Central memory CD8-positive, alpha-beta T cell (primary cell): ENCODE results near the gene GNA15.
A peak's percentile ranks its signal among the peaks of the same experiment; 100 is the strongest.

Source experiments
- ATAC-seq: fragments of 150-1000 bp; cut with Tn5 transposase; replicated peaks from 2 replicates; pipeline ENCODE4 v1.10.0; 2022; ENCODE audit warnings: mild to moderate bottlenecking, moderate FRiP score, moderate number of reproducible peaks; ENCODE audit not compliant: poor library complexity, severe bottlenecking; ENCODE audit errors: extremely low read depth
- DNase-seq, 2 donors: peaks; one replicate each; pipeline ENCODE4 v3.0.0; 2021; ENCODE audit warnings: low spot score in 2 of 2
- H3K27ac Mint-ChIP-seq: one replicate; pipeline ENCODE4 v1.8.0; 2022; ENCODE audit warnings: low read depth, mild to moderate bottlenecking, moderate library complexity, mixed read lengths
- H3K27me3 Mint-ChIP-seq: one replicate; pipeline ENCODE4 v1.8.0; 2022; ENCODE audit warnings: mixed read lengths
- H3K36me3 Mint-ChIP-seq: one replicate; pipeline ENCODE4 v1.8.0; 2022; ENCODE audit warnings: mild to moderate bottlenecking, moderate library complexity, mixed read lengths; ENCODE audit not compliant: insufficient read depth
- H3K4me1 Mint-ChIP-seq: one replicate; pipeline ENCODE4 v1.8.0; 2022; ENCODE audit warnings: mixed read lengths
- H3K4me3 Mint-ChIP-seq: one replicate; pipeline ENCODE4 v1.8.0; 2022; ENCODE audit warnings: mild to moderate bottlenecking, moderate library complexity, mixed read lengths
- H3K9me3 Mint-ChIP-seq: one replicate; pipeline ENCODE4 v1.8.0; 2022; ENCODE audit warnings: mixed read lengths

Gene GNA15

DNA sequence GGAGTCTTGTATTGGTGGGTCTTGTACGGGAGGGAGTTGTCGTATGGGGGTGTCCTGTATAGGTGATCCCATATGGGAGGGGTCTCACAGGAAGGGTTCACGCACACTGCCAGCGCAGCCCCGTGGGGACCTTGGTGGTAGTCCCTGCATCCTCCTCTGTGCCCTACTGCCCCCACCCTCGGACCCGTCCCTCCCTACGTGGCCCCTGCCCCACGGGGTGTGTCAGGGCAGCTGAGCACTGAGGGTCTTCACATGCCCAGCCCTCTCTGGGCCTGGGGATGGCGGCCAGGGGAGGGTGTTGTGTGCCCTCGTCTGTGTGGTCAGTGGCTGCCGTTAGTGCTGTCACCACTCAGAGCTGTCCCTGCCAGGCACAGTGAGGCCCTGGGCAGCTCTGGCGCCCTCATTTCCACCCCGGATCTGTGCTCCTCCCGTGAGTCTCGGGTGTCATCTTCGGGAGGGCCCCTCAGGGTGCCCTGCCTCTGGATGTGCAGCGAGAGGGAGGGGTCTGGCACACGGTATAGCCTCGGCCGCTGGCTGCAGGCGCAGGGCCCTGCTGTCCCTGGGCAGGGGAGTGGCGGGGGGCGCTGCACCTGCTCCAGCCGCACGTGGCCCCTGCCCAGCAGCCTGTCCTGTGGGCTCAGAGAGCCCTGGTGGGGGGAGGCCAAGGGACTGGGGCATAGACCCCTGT lies 16.0 kb upstream of the GNA15 start:
- no peaks in the 10 kb centered on the region for H3K36me3 Mint-ChIP-seq
- H3K4me1 Mint-ChIP-seq: no peaks in the 10 kb centered on the region
- H3K27me3 Mint-ChIP-seq: no peaks in the 10 kb centered on the region
- no peak overlapping the region for H3K4me3 Mint-ChIP-seq
- no peak for ATAC-seq
- H3K27ac Mint-ChIP-seq: no peak overlapping the region
- DNase-seq: no peak
- H3K9me3 Mint-ChIP-seq: no peaks in the 10 kb centered on the region

DNA sequence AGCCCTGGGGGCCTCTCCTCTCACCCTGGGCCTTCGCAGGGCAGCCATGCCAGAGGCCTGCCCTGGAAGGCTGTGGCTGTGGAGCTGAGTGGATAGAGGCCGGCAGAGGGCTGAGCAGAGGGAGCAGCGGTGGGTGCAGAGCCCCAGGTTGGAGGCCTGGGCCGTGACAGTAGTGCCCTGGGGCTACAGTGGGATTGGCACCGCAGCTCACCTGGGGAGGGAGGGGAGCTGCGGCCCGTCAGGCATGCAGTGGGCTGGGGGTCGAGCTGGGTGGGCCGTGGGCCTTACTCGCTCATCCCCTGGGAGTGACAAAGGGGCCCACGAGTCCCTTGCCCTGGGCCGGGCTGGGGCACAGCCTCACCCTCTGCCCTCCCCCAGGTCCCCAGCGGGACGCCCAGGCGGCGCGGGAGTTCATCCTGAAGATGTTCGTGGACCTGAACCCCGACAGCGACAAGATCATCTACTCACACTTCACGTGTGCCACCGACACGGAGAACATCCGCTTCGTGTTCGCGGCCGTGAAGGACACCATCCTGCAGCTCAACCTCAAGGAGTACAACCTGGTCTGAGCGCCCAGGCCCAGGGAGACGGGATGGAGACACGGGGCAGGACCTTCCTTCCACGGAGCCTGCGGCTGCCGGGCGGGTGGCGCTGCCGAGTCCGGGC lies 15.1 kb upstream of the GNA15 start:
- no peaks in the 10 kb centered on the region for H3K4me1 Mint-ChIP-seq
- ATAC-seq: no peak
- no peaks in the 10 kb centered on the region for H3K36me3 Mint-ChIP-seq
- no peak for DNase-seq
- H3K9me3 Mint-ChIP-seq: no peaks in the 10 kb centered on the region
- H3K27me3 Mint-ChIP-seq: no peaks in the 10 kb centered on the region
- no peak overlapping the region for H3K4me3 Mint-ChIP-seq
- H3K27ac Mint-ChIP-seq: no peak overlapping the region

DNA sequence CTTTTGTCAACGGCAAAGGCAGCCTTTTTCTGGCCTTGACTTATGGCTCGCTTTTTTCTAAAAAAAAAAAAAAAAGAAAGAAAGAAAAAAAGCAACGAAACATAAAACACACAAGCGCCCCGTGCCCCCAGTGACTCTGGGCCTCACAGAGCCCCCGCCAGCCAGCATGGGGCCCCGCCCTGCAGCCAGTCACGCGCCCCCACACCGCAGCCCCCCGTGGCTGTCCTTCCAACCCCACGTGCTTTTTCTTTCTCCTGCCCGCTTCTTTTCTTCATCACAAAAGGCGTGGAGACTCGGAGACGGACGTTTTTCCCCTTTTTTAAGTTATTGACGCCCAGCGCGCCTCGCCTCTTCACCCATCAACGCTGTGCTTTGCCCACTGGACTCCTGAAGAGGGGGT lies 14.4 kb upstream of the GNA15 start:
- no peaks in the 10 kb centered on the region for H3K9me3 Mint-ChIP-seq
- H3K27me3 Mint-ChIP-seq: no peaks in the 10 kb centered on the region
- no peak for ATAC-seq
- no peaks in the 10 kb centered on the region for H3K4me1 Mint-ChIP-seq
- H3K4me3 Mint-ChIP-seq: no peak overlapping the region
- H3K36me3 Mint-ChIP-seq: no peaks in the 10 kb centered on the region
- no peak overlapping the region for H3K27ac Mint-ChIP-seq
- DNase-seq: no peak

DNA sequence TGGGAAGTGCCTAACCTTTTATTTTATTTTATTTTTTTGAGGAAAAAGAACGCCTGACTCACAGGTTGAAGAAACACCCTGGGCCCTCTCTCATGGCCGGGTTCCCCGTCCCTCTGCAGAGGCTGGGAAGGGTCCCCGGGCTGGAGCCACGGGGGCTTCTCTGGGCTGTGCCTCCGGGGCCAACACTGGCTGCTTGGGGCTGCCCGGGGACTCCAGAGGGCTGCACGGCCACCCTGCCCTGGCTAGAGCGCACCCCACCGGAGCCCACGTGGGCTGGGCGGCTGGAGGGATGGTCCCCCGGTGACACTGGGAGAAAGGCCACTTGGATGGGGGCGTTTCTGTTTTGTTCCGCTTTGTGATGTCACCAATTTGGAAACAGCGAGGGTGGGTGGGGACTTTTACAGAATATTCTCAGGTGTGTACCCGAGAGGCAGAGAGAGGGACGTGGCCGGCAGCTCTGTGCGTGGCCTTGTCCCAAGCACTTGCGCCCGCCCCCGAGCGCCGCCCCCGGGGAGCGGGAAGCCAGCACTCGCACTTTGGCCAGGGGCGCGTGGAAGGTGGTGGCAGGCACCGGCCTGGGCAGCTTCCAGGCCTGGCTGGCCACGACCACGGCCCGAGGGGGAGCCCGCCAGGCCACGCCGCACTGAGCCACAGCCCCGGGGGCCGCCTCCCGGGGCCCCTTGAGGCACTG lies 13.9 kb upstream of the GNA15 start:
- Mint-ChIP-seq H3K27me3 (no peaks in the 10 kb centered on the region), H3K36me3 (no peaks in the 10 kb centered on the region)
- ATAC-seq: no peak

DNA sequence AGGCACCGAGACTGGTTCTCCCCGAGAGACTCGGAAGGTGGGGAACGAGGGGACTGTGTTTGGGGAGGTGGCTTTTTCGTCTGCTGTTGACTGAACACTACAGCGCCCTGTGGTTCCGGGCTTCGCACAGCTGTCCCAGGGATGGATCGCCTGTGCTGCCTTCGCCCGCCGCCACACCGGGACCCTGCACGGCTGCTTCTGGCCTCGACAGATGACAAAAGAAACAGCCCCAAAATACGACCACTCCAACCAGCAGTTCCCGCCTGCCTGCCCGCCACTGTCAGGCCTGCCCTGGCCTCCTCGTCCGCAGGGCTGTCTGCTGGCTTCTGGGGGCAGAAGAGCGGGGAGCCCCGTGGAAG lies 13.3 kb upstream of the GNA15 start:
- H3K4me3 Mint-ChIP-seq: no peak overlapping the region
- H3K27ac Mint-ChIP-seq: no peak overlapping the region
- no peaks in the 10 kb centered on the region for H3K36me3 Mint-ChIP-seq
- no peaks in the 10 kb centered on the region for H3K27me3 Mint-ChIP-seq
- no peaks in the 10 kb centered on the region for H3K9me3 Mint-ChIP-seq
- no peak for ATAC-seq
- DNase-seq: no peak
- no peaks in the 10 kb centered on the region for H3K4me1 Mint-ChIP-seq

More for the DNA sequence above, 13.9 kb upstream of the GNA15 start:
- H3K27ac Mint-ChIP-seq: no peak overlapping the region
- DNase-seq: no peak
- H3K9me3 Mint-ChIP-seq: no peaks in the 10 kb centered on the region
- H3K4me1 Mint-ChIP-seq: no peaks in the 10 kb centered on the region
- H3K4me3 Mint-ChIP-seq: no peak overlapping the region

DNA sequence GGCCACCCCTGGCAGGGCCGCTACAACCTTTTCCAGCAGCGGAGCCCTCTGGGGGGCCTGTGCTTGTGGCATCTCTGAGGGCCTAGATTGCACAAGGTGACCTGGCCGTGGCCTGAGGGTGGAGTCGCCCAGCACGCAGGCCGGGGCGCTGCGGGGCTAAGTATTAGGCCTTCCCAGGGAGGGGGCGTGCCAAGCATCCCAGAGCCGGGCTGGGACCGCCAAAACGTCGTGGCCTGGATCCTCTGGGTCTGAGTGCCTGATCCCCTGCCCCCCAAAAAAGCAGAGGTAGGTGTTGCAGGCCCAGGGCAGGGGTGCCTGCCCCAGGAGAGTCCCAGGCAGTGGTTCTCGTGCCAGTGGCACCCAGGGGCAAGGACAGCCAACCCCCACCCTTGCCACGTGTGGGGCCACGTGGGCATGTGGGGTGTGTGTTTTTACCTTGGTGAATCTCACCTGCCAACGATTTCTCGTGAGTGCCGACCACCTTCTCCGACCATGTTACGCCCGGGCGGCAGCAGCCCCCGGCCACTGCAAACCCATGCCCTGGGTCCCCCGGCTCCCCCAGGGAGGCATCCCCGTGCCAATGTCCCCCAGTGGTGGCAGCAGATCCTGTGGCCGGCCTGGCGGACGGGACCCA lies 12.6 kb upstream of the GNA15 start:
- Mint-ChIP-seq H3K4me1 (no peaks in the 10 kb centered on the region), H3K27me3 (no peaks in the 10 kb centered on the region)

DNA sequence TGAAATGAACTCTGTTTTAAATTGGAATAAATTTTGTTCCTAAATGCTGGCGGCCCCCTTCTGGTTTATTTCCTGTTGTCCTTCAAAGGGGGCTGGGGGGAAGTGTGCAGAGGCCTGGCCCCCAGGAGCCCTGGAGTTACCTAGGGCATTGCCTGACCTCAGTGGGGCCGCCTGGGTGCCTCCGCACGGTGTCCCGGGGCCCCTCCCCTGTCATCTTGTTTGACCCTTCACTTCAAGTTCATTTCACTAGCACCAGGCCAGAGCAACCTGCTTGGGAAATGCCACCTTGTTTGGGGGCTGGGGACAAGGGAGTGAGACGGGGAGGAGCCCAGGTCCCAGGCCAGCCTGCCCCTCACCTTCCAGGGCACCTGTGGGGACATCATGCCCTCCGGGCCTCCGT lies 11.9 kb upstream of the GNA15 start:
- no peaks in the 10 kb centered on the region for H3K27me3 Mint-ChIP-seq
- ATAC-seq (no peak), DNase-seq (no peak)
- H3K36me3 Mint-ChIP-seq: no peaks in the 10 kb centered on the region
- no peaks in the 10 kb centered on the region for H3K4me1 Mint-ChIP-seq
- no peak overlapping the region for H3K4me3 Mint-ChIP-seq
- H3K9me3 Mint-ChIP-seq: no peaks in the 10 kb centered on the region
- no peak overlapping the region for H3K27ac Mint-ChIP-seq

More for the DNA sequence above, 12.6 kb upstream of the GNA15 start:
- DNase-seq (no peak), ATAC-seq (no peak)
- no peaks in the 10 kb centered on the region for H3K36me3 Mint-ChIP-seq
- no peaks in the 10 kb centered on the region for H3K9me3 Mint-ChIP-seq
- H3K4me3 Mint-ChIP-seq: no peak overlapping the region
- H3K27ac Mint-ChIP-seq: no peak overlapping the region

DNA sequence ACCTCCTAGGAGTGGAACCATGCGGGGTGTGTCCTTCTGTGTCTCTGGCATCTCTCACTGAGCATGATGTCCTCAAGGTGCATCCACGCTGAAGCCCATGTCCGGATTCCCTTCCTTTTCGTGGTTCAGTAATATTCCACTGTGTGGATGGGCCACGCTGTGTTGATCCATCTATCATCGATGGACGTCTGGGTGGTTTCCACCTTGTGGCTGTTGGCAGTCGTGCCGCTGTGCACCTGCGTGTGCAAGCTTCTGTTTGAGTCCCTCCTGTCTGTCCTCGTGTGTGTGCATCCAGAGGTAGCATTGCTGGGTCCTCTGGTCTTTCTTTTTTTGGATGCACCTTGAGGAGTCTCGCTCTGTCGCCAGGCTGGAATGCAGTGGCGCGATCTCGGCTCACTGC lies 11.2 kb upstream of the GNA15 start:
- Mint-ChIP-seq H3K9me3 (no peaks in the 10 kb centered on the region), H3K27me3 (no peaks in the 10 kb centered on the region), H3K27ac (no peak overlapping the region), H3K4me1 (no peaks in the 10 kb centered on the region), H3K36me3 (no peaks in the 10 kb centered on the region), H3K4me3 (no peak overlapping the region)
- ATAC-seq: no peak
- no peak for DNase-seq

DNA sequence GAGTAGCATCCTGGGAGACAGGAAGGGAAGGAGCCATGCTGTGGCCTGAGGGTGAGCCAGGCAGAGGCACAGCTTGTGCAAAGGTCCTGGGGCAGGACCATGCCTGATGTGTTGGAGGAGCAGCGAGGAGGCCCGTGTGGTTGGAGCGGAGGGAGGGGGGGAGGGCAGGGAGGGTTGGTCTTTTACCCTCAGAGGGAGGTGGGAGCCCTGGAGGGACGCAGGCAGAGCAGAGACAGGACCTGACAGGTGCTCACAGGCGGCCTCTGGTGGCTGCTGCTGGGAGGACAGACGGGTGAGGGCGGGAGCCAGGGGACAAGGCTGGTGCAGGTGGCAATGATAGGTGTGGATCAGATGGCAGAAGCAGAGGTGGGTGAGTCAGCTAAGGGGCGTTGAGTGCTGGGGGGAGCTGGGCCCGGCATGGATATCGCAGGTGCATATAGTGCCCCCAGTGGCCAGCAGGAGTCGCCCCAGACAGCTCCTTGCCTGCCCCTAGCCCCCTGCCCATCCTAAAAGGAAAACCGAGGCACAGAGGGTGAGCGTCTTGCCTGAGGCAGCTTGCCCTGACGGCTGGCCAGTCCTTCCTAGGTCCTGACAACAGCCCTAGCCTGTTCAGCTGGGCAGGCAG lies 9.8 kb upstream of the GNA15 start:
- H3K9me3 Mint-ChIP-seq: no peaks in the 10 kb centered on the region
- no peak overlapping the region for H3K4me3 Mint-ChIP-seq
- H3K27ac Mint-ChIP-seq: peak overlapping the region; percentile 55
- peak; percentile 28 to 65 for DNase-seq
- ATAC-seq: peak; percentile 70
- H3K27me3 Mint-ChIP-seq: no peaks in the 10 kb centered on the region
- no peaks in the 10 kb centered on the region for H3K4me1 Mint-ChIP-seq
- H3K36me3 Mint-ChIP-seq: no peaks in the 10 kb centered on the region

DNA sequence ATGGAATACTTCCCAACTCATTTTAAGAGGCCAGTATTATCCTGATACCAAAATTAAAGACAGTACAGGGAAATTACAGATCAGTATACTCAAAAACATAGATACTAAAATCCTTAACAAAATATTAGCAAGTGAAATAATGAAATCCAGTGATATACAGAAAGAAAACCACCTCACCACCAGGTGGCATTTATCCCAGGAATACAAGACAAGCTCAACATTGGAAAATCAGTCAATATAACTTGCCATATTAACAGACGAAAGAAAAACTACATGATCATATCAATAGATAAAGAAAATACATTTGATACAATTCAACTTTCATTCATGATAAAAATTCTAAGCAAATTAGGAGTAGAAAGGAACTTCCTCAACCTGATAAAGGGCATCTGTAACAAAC lies 6.7 kb upstream of the GNA15 start:
- Mint-ChIP-seq H3K36me3 (peaks cover 2% of the 10 kb centered on the region), H3K27ac (no peak overlapping the region), H3K4me3 (no peak overlapping the region), H3K27me3 (no peaks in the 10 kb centered on the region), H3K4me1 (peaks cover 13% of the 10 kb centered on the region), H3K9me3 (no peaks in the 10 kb centered on the region)
- no peak for ATAC-seq
- no peak for DNase-seq

DNA sequence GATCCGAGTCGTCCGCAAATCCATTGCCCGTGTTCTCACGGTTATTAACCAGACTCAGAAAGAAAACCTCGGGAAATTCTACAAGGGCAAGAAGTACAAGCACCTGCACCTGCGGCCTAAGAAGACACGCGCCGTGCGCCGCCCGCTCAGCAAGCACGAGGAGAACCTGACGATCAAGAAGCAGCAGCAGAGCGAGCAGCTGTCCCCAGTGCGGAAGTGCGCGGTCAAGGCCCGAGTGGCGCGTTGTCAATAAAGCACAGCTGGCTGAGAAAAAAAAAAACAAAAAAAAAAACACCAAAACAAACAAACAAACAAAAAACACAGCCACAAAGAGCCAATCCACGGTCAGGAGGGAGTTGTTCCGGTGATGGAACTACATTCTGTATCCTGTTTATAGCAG lies 4.7 kb upstream of the GNA15 start:
- ATAC-seq: no peak
- H3K27ac Mint-ChIP-seq: peak overlapping the region; percentile 80
- peaks cover 2% of the 10 kb centered on the region for H3K36me3 Mint-ChIP-seq

DNA sequence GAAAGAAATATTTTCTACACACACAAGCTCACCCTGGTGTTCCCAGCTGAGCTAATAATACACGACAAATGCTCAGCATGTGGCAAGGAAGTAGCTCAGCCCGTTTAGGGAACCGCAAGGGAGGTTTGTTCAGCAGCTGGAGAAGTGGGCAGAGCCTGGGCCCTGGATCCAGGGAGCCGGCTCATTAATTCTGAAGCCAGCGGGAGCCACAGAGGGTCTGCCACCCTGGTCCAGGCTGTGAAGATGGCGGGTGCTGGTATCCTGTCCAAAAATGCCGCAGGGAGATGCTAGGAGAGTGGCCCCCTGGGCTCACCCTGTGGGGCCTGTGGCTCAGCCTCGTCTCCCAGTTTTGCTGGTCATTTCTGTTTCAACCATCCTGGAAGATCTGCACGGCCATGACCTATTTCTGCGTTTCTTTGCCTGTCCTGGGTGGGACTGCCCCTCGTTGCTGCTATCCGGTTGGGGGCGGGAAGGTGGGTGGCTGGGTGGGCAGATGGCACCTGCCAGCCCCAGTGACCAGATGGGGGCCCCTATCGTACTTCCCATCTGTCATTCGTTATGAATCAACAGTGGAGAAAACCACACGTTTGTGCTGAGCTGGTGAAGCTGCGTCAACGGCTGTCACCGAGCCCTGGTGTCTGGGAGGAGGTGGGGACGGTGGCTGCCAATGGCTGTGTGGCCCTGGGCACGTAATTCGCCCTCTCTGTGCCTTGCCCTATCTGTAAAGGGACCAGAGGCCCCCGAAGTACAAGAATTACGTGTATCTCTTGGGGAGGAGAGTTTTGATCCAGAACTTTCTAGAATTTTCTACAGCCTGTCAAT lies 2.7 kb upstream of the GNA15 start:
- Mint-ChIP-seq H3K27me3 (peaks cover 8% of the 10 kb centered on the region), H3K4me3 (peak overlapping the region; percentile 25), H3K4me1 (peaks cover 13% of the 10 kb centered on the region), H3K36me3 (peaks cover 2% of the 10 kb centered on the region), H3K9me3 (no peaks in the 10 kb centered on the region), H3K27ac (peak overlapping the region; percentile 74)
- peak; percentile 98 for ATAC-seq
- peak; percentile 62 to 83 for DNase-seq

More for the DNA sequence above, 4.7 kb upstream of the GNA15 start:
- no peak for DNase-seq
- H3K27me3 Mint-ChIP-seq: no peaks in the 10 kb centered on the region
- H3K9me3 Mint-ChIP-seq: no peaks in the 10 kb centered on the region
- no peak overlapping the region for H3K4me3 Mint-ChIP-seq
- peaks cover 13% of the 10 kb centered on the region for H3K4me1 Mint-ChIP-seq
